GM12878 (cell line): ENCODE results near the gene NR1I2. TPM values are rescaled to one million over a fixed set of nuclear protein-coding genes. Genes with fewer than 3 reads are reported as not detected.

Experiments used
- ATAC-seq: fragments of 200-7000 bp; cut with Tn5 transposase; 3 replicates; pipeline ENCODE4 v1.9.1; 2020; ENCODE audit warnings: mild to moderate bottlenecking, moderate library complexity
- BruUV-seq: library from RNA; stranded (reverse); fragments of 400-500 nt; replicated peaks from 2 replicates; lab custom pipeline; 2021; lab: Mats Ljungman, UMichigan
- CTCF ChIA-PET: fragments of 300-600 bp; sonication (Branson Sonifier 250); formaldehyde crosslinking; extraction: SDS; loops from one replicate; lab custom pipeline; 2021; ENCODE audit warnings: inconsistent platforms; lab: Yijun Ruan, JAX
- POLR2A ChIA-PET: fragments of 350-600 bp; formaldehyde crosslinking; extraction: SDS; loops from one replicate; lab custom pipeline; 2021; ENCODE audit warnings: inconsistent platforms; lab: Charles Lee
- RAD21 ChIA-PET: fragments of 300-600 bp; sonication (Branson Sonifier 250); formaldehyde crosslinking; loops from one replicate; lab custom pipeline; 2023; ENCODE audit warnings: antibody characterized with exemption; ENCODE audit not compliant: unreplicated experiment; lab: Charles Lee
- SMC1A ChIA-PET: fragments of 300-600 bp; sonication (Branson Sonifier 250); formaldehyde crosslinking; loops from one replicate; lab custom pipeline; 2023; ENCODE audit not compliant: unreplicated experiment, uncharacterized antibody; lab: Charles Lee
- DNase-seq: peaks from one replicate; pipeline ENCODE4 v3.0.0-alpha.2; 2011; ENCODE audit warnings: low read depth, low spot score
- FAIRE-seq: peaks from 3 replicates; lab custom pipeline; 2011; peaks lifted over from hg19 to GRCh38; lab: Jason Lieb, UNC
- H2AFZ ChIP-seq: 2 replicates; pipeline ENCODE4 v1.6.0; 2011; ENCODE audit warnings: low read depth, low read length, control low read depth; ENCODE audit not compliant: control insufficient read depth
- H3K27ac ChIP-seq: 2 replicates; pipeline ENCODE4 v1.5.1; 2011; ENCODE audit warnings: control low read depth; ENCODE audit not compliant: control insufficient read depth, insufficient read depth
- H3K27me3 ChIP-seq, 2 experiments: replicated peaks in 1 of 2; 2 replicates each; pipeline versions ENCODE4 v1.6.0 to v1.6.1; 2011; ENCODE audit warnings: low read length in 1 of 2; ENCODE audit not compliant: control insufficient read depth in 2 of 2, insufficient read depth in 2 of 2
- H3K36me3 ChIP-seq, 2 experiments: 2 replicates each; pipeline ENCODE4 v1.5.1; 2011; ENCODE audit warnings: low read length in 1 of 2; ENCODE audit not compliant: control insufficient read depth in 2 of 2, insufficient read depth in 2 of 2
- H3K4me1 ChIP-seq: 2 replicates; pipeline ENCODE4 v1.6.1; 2011; ENCODE audit warnings: mild to moderate bottlenecking, low read length, moderate library complexity, mixed read lengths; ENCODE audit not compliant: control insufficient read depth, insufficient read depth
- H3K4me2 ChIP-seq: 2 replicates; pipeline ENCODE4 v1.6.0; 2011; ENCODE audit warnings: control low read depth; ENCODE audit not compliant: control insufficient read depth, insufficient read depth
- H3K4me3 ChIP-seq: fragments of 200-600 bp; sonication (generic); 2 replicates; pipeline ENCODE4 v1.5.1; 2016
- H3K79me2 ChIP-seq: 2 replicates; pipeline ENCODE4 v1.6.0; 2011; ENCODE audit warnings: low read length; ENCODE audit not compliant: control insufficient read depth, insufficient read depth
- H3K9ac ChIP-seq: 2 replicates; pipeline ENCODE4 v1.8.0; 2011; ENCODE audit warnings: low read length, control low read depth, mixed read lengths; ENCODE audit not compliant: control insufficient read depth, insufficient read depth
- H3K9me3 ChIP-seq: replicated peaks from 3 replicates; pipeline ENCODE4 v1.5.1; 2011; ENCODE audit warnings: mild to moderate bottlenecking, low read length; ENCODE audit not compliant: control insufficient read depth, insufficient read depth
- H4K20me1 ChIP-seq: 2 replicates; pipeline ENCODE4 v1.6.0; 2011; ENCODE audit not compliant: control insufficient read depth, insufficient read depth
- IRF4 ChIP-seq: IDR thresholded peaks from 2 replicates; pipeline ENCODE4 v1.6.1; 2011; ENCODE audit warnings: low read depth, low read length
- MTA2 ChIP-seq: fragments of 450-650 bp; IDR thresholded peaks from 2 replicates; pipeline ENCODE4 v1.6.1; 2016; ENCODE audit warnings: low read depth, mild to moderate bottlenecking, moderate library complexity
- POLR2AphosphoS2 ChIP-seq: IDR thresholded peaks from 2 replicates; pipeline ENCODE4 v1.6.1; 2011; ENCODE audit warnings: low read depth, mild to moderate bottlenecking, low read length, improper control_type of control experiment, moderate library complexity
- RBBP5 ChIP-seq: fragments of 200-600 bp; sonication (generic); conservative IDR thresholded peaks from 2 replicates; pipeline ENCODE4 v1.6.1; 2016
- SMC3 ChIP-seq: IDR thresholded peaks from 2 replicates; pipeline ENCODE4 v1.6.1; 2011; ENCODE audit warnings: low read length, improper control_type of control experiment, borderline replicate concordance
- STAT1 ChIP-seq: fragments of 450-650 bp; conservative IDR thresholded peaks from 2 replicates; pipeline ENCODE4 v1.6.1; 2014; ENCODE audit warnings: antibody characterized with exemption, mild to moderate bottlenecking
- WGBS: methylation state at CpG from one replicate; pipeline ENCODE4 v1.1.6; 2016; ENCODE audit warnings: low lambda C conversion rate; ENCODE audit not compliant: insufficient replicate concordance, insufficient coverage; ENCODE audit errors: missing lambda C conversion rate; 5-methylcytosine and 5-hydroxymethylcytosine counted together
- in situ Hi-C: fragments of 300-500 bp; cut with MboI; formaldehyde crosslinking; loops from 9 replicates; pipeline ENCODE4 v1.14.3; 2018; ENCODE audit warnings: mixed read lengths
- intact Hi-C: fragments of 100-400 bp; cut with micrococcal nuclease; formaldehyde crosslinking; loops from one replicate; pipeline ENCODE4 v1.14.2; 2022; ENCODE audit not compliant: unreplicated experiment
- polyA plus RNA-seq, 11 experiments: library from polyadenylated mRNA; depleted of rRNA in 4 of 11; unstranded in 6 of 11; stranded (reverse) in 5 of 11; fragments of >200 nt; fragmentation: Nextera tagmentation in 4 of 11; fragmentation: Illumina TruSeq in 1 of 11; extraction: Ambion mirVana in 4 of 11; extraction: Trizol in 1 of 11; gene quantifications; 1 replicate in 1 of 11; 2 replicates in 10 of 11; pipeline versions ENCODE4 v1.2.1 to v1.2.3, GENCODE V29; 2011 to 2016; ENCODE audit warnings: inconsistent platforms in 2 of 11, missing spikeins in 2 of 11, low read depth in 1 of 11
- total RNA-seq, 4 experiments: library from RNA; depleted of rRNA in 3 of 4; stranded (reverse); fragments of >200 nt in 3 of 4; fragmentation: Illumina TruSeq in 1 of 4; extraction: Trizol in 1 of 4; gene quantifications; 2 replicates each; pipeline versions ENCODE4 v1.2.1 to v1.2.3, GENCODE V29; 2013 to 2021
- TF ChIP-seq, protein P1 (sequence below): fragments of 450-650 bp; IDR thresholded peaks from 2 replicates; pipeline ENCODE4 v1.6.1; 2014; ENCODE audit warnings: mild to moderate bottlenecking
- TF ChIP-seq, protein P2 (sequence below): fragments of 450-650 bp; IDR thresholded peaks from 2 replicates; pipeline ENCODE4 v1.6.1; 2016; ENCODE audit warnings: mild to moderate bottlenecking
- TF ChIP-seq, protein P3 (sequence below), 3 experiments: IDR thresholded peaks in 2 of 3; conservative IDR thresholded peaks in 1 of 3; 2 replicates each; pipeline ENCODE4 v1.5.1; 2011; ENCODE audit warnings: low read depth in 3 of 3, low read length in 3 of 3, mild to moderate bottlenecking in 3 of 3, control low read depth in 2 of 3, moderate library complexity in 2 of 3, inconsistent platforms in 1 of 3, mixed read lengths in 1 of 3; ENCODE audit not compliant: control insufficient read depth in 2 of 3, insufficient read depth in 1 of 3; ENCODE audit errors: extremely low read depth in 1 of 3

Gene NR1I2
- total and polyA plus RNA-seq, 10 of the 15 experiments (the other 5 are each of a cell fraction or from before 2014, with no cell fraction given) = 0.03 to 1.0 (median 0.39) TPM

DNA sequence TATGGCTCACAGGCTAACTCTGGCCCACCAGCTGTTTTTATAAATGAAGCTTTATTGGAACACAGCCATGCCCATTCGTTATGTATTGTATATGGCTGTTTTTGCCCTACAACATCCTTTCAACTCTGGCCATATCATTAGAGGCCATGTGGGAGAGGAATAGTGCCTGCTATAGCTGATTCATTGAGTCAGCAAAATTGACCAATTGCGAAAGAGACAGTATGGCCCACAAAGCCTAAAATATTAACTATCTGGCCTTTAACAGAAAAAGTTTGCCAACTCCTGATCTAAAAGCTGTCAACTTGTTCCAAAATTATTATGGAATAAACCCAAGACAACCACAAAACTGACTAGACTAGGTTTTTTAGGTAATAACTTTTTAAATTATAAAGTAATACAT is 1.4 kb downstream of the NR1I2 start (continued):
- TF ChIP-seq, protein P1, sequence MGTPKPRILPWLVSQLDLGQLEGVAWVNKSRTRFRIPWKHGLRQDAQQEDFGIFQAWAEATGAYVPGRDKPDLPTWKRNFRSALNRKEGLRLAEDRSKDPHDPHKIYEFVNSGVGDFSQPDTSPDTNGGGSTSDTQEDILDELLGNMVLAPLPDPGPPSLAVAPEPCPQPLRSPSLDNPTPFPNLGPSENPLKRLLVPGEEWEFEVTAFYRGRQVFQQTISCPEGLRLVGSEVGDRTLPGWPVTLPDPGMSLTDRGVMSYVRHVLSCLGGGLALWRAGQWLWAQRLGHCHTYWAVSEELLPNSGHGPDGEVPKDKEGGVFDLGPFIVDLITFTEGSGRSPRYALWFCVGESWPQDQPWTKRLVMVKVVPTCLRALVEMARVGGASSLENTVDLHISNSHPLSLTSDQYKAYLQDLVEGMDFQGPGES = no peak
- TF ChIP-seq MTA2 (no peak), STAT1 (no peak)
- TF ChIP-seq, protein P2, sequence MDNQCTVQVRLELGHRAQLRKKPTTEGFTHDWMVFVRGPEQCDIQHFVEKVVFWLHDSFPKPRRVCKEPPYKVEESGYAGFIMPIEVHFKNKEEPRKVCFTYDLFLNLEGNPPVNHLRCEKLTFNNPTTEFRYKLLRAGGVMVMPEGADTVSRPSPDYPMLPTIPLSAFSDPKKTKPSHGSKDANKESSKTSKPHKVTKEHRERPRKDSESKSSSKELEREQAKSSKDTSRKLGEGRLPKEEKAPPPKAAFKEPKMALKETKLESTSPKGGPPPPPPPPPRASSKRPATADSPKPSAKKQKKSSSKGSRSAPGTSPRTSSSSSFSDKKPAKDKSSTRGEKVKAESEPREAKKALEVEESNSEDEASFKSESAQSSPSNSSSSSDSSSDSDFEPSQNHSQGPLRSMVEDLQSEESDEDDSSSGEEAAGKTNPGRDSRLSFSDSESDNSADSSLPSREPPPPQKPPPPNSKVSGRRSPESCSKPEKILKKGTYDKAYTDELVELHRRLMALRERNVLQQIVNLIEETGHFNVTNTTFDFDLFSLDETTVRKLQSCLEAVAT = no peak

DNA sequence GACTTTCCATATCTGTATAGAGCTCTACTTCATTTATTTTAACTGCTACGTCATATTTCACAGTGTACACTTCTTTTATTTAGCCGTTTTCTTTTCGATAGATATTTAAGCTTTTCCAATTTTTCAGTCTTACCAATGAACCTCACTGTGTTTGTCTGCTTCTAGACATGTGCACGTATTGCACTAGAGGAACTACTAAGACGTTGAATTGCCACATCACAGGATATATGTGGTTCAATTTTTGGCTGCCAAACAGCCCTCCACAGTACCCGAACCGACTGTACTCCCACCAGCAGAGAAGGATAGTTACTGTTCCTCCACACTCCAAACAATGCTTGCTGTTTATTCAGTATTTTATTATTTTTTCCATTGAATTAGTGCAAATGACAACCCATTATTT is 2.0 kb downstream of the NR1I2 start:
- SMC1A ChIA-PET = interaction anchor here (0.9 to 1.2 kb wide), 3 partner anchors 10 to 28 kb away, joined by 3 to 4 read pairs (median 4); no protein-coding TSS in a partner anchor
- no peak overlapping the region for H3K4me2 ChIP-seq
- H4K20me1 ChIP-seq = no peaks in the 10 kb centered on the region
- no peaks in the 10 kb centered on the region for H3K36me3 ChIP-seq
- ATAC-seq = no peak
- H2AFZ ChIP-seq = no peak overlapping the region
- POLR2A ChIA-PET = no interaction called here
- H3K9ac ChIP-seq = no peak overlapping the region
- H3K27me3 ChIP-seq = no peaks in the 10 kb centered on the region
- no TSS peak for BruUV-seq
- 49% methylated on average over 7 of the region's 7 CpGs for WGBS
- intact Hi-C loops = no loop called here
- H3K27ac ChIP-seq = no peak overlapping the region
- DNase-seq = no peak
- no peaks in the 10 kb centered on the region for H3K9me3 ChIP-seq
- no peaks in the 10 kb centered on the region for H3K79me2 ChIP-seq
- FAIRE-seq = no peak
- H3K4me1 ChIP-seq = peaks cover 15% of the 10 kb centered on the region; the same call in 1 of the 2 replicates
- H3K4me3 ChIP-seq = no peak overlapping the region
- TF ChIP-seq, protein P3, sequence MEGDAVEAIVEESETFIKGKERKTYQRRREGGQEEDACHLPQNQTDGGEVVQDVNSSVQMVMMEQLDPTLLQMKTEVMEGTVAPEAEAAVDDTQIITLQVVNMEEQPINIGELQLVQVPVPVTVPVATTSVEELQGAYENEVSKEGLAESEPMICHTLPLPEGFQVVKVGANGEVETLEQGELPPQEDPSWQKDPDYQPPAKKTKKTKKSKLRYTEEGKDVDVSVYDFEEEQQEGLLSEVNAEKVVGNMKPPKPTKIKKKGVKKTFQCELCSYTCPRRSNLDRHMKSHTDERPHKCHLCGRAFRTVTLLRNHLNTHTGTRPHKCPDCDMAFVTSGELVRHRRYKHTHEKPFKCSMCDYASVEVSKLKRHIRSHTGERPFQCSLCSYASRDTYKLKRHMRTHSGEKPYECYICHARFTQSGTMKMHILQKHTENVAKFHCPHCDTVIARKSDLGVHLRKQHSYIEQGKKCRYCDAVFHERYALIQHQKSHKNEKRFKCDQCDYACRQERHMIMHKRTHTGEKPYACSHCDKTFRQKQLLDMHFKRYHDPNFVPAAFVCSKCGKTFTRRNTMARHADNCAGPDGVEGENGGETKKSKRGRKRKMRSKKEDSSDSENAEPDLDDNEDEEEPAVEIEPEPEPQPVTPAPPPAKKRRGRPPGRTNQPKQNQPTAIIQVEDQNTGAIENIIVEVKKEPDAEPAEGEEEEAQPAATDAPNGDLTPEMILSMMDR (IDR thresholded peaks at IDR 0.05 in 2 of 3, conservative IDR thresholded peaks at IDR 0.05 in 1 of 3; ENCODE audit: control insufficient read depth in 2 of 3, extremely low read depth in 1 of 3, insufficient read depth in 1 of 3, low read depth in 3 of 3, low read length in 3 of 3) = no peak
- no peak for TF ChIP-seq POLR2AphosphoS2
- no peak for TF ChIP-seq RBBP5
- no peak for TF ChIP-seq SMC3
- TF ChIP-seq IRF4 = no peak
- TF ChIP-seq, all 136 proteins: peak for 0
- in situ Hi-C loops = no loop called here
- CTCF ChIA-PET = interaction anchor here (1.0 kb wide), 1 partner anchor 510 kb away, joined by 3 read pairs; no protein-coding TSS in a partner anchor
- RAD21 ChIA-PET = no interaction called here
